ENCODE measurements around the gene SLC16A3.

SLC16A3 gene

DNA sequence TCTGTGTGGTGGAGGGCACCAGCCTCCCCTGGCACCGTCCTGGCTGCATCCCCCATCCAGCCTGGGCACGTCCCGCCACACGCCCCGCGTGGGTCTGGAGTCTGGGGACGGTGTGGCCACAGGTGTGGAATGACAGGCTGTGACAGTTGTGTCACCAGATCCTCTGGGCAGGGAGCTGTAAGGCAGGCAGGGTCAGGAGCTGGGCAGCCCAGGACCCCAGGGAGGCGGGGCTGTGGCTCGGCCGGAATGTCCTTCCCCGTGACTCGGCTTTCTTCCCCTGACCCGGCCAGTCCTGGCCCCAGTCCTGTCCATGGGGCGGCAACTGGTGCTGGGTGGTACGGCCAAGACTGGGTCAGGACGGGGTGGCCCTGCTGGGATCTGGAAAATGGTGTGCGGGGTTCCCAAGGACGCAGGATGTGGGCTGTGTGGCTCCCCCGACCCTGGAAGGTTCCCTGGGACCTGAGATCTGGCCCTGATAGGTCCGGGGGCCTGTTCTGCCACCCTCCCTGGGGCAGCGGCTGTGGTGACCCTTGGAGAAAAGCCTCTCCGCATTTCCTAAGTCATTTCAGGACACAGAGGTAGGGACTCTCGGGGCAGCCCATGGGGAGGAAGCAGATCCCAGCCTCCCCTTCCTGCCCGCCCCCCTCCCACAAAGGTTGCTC, 3.3 kb upstream of the SLC16A3 start:
- H3K27ac Mint-ChIP-seq = no peak overlapping the region
- H3K4me3 Mint-ChIP-seq = no peak overlapping the region
- peaks cover 13% of the 10 kb centered on the region for H3K4me1 Mint-ChIP-seq (ENCODE audit: low read depth)
- H3K27me3 Mint-ChIP-seq = no peaks in the 10 kb centered on the region
- H3K36me3 Mint-ChIP-seq (ENCODE audit: low read depth) = no peaks in the 10 kb centered on the region
- no peak for DNase-seq
- no peaks in the 10 kb centered on the region for H3K9me3 Mint-ChIP-seq

GRCh38 chr17:82226146-82226808, 2.6 kb upstream of the SLC16A3 start:
- Mint-ChIP-seq H3K4me3 (no peak overlapping the region), H3K36me3 (ENCODE audit: low read depth) (no peaks in the 10 kb centered on the region), H3K27me3 (no peaks in the 10 kb centered on the region), H3K9me3 (no peaks in the 10 kb centered on the region), H3K4me1 (ENCODE audit: low read depth) (peaks cover 13% of the 10 kb centered on the region), H3K27ac (no peak overlapping the region)
- no peak for DNase-seq

GRCh38 chr17:82226809-82227628, 1.8 kb upstream of the SLC16A3 start:
- Mint-ChIP-seq H3K9me3 (no peaks in the 10 kb centered on the region), H3K4me1 (ENCODE audit: low read depth) (peaks cover 13% of the 10 kb centered on the region), H3K27me3 (no peaks in the 10 kb centered on the region), H3K36me3 (ENCODE audit: low read depth) (no peaks in the 10 kb centered on the region), H3K4me3 (no peak overlapping the region), H3K27ac (no peak overlapping the region)
- no peak for DNase-seq

DNA sequence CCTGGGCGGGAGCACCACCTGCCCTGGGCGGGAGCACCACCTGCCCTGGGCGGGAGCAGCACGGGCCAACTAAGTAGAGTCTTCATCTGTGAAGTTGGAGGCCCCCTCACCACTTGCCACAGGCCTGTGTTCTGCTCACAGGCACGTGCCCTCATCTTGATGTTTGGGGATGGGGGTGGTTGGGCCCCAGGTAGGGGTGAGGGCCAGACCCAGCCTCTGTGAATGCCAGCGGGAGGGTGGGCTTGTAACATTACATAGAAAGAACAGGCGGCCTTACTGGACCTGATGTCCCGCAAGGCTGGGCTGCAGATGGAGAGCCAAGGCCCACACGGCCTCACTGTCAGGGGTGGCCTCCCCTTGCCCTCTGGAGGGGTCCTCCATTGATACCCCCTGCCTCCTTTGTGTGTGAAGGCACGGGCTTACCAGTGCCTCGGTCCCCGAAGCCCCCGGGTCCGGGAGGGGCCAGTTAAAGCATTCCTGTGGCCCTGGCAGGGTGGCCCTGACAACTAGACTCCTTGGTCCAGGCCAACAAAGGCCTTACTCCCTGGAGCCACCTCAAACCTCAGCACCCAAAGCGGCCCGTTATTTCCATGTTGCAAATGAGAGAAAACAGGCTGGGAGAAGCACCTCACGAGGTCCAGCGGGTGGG, 1.1 kb upstream of the SLC16A3 start:
- no peak for DNase-seq
- Mint-ChIP-seq H3K36me3 (ENCODE audit: low read depth) (no peaks in the 10 kb centered on the region), H3K27ac (peak overlapping the region; percentile 80), H3K4me1 (ENCODE audit: low read depth) (peaks cover 13% of the 10 kb centered on the region), H3K27me3 (no peaks in the 10 kb centered on the region), H3K4me3 (peak overlapping the region; percentile 79), H3K9me3 (no peaks in the 10 kb centered on the region)

- Mint-ChIP-seq H3K9me3 (no peaks in the 10 kb centered on the region), H3K4me1 (ENCODE audit: low read depth) (peaks cover 13% of the 10 kb centered on the region), H3K4me3 (peak overlapping the region; percentile 79), H3K36me3 (ENCODE audit: low read depth) (no peaks in the 10 kb centered on the region), H3K27ac (peak overlapping the region; percentile 80), H3K27me3 (no peaks in the 10 kb centered on the region)
- peak; percentile 74 for DNase-seq
These were observed 482 bp upstream of the SLC16A3 start for GRCh38 chr17:82228278-82228841.

- peak overlapping the region; percentile 71 for H3K27ac Mint-ChIP-seq
- DNase-seq = no peak
- no peaks in the 10 kb centered on the region for H3K9me3 Mint-ChIP-seq
- no peaks in the 10 kb centered on the region for H3K27me3 Mint-ChIP-seq
- peaks cover 13% of the 10 kb centered on the region for H3K4me1 Mint-ChIP-seq (ENCODE audit: low read depth)
- no peaks in the 10 kb centered on the region for H3K36me3 Mint-ChIP-seq (ENCODE audit: low read depth)
- peak overlapping the region; percentile 76 for H3K4me3 Mint-ChIP-seq
These were observed 1.1 kb downstream of the SLC16A3 start for GRCh38 chr17:82229698-82230608.

GRCh38 chr17:82230609-82231311, 1.9 kb downstream of the SLC16A3 start:
- Mint-ChIP-seq H3K4me3 (peak overlapping the region; percentile 76), H3K27ac (no peak overlapping the region), H3K27me3 (no peaks in the 10 kb centered on the region), H3K36me3 (ENCODE audit: low read depth) (no peaks in the 10 kb centered on the region), H3K4me1 (ENCODE audit: low read depth) (peaks cover 14% of the 10 kb centered on the region), H3K9me3 (no peaks in the 10 kb centered on the region)
- peak; percentile 66 for DNase-seq

- no peak for DNase-seq
- H3K4me1 Mint-ChIP-seq (ENCODE audit: low read depth) = peaks cover 19% of the 10 kb centered on the region
- H3K36me3 Mint-ChIP-seq (ENCODE audit: low read depth) = no peaks in the 10 kb centered on the region
- H3K4me3 Mint-ChIP-seq = no peak overlapping the region
- no peak overlapping the region for H3K27ac Mint-ChIP-seq
- no peaks in the 10 kb centered on the region for H3K27me3 Mint-ChIP-seq
- H3K9me3 Mint-ChIP-seq = no peaks in the 10 kb centered on the region
These were observed 2.4 kb downstream of the SLC16A3 start for GRCh38 chr17:82231312-82231561.

GRCh38 chr17:82231562-82232321, 2.9 kb downstream of the SLC16A3 start:
- no peaks in the 10 kb centered on the region for H3K9me3 Mint-ChIP-seq
- peaks cover 23% of the 10 kb centered on the region for H3K4me1 Mint-ChIP-seq (ENCODE audit: low read depth)
- peak; percentile 59 for DNase-seq
- no peak overlapping the region for H3K4me3 Mint-ChIP-seq
- no peak overlapping the region for H3K27ac Mint-ChIP-seq
- no peaks in the 10 kb centered on the region for H3K36me3 Mint-ChIP-seq (ENCODE audit: low read depth)
- H3K27me3 Mint-ChIP-seq = no peaks in the 10 kb centered on the region

GRCh38 chr17:82232322-82232820, 3.5 kb downstream of the SLC16A3 start:
- H3K27ac Mint-ChIP-seq = no peak overlapping the region
- peaks cover under 1% of the 10 kb centered on the region for H3K36me3 Mint-ChIP-seq (ENCODE audit: low read depth)
- H3K4me3 Mint-ChIP-seq = no peak overlapping the region

DNA sequence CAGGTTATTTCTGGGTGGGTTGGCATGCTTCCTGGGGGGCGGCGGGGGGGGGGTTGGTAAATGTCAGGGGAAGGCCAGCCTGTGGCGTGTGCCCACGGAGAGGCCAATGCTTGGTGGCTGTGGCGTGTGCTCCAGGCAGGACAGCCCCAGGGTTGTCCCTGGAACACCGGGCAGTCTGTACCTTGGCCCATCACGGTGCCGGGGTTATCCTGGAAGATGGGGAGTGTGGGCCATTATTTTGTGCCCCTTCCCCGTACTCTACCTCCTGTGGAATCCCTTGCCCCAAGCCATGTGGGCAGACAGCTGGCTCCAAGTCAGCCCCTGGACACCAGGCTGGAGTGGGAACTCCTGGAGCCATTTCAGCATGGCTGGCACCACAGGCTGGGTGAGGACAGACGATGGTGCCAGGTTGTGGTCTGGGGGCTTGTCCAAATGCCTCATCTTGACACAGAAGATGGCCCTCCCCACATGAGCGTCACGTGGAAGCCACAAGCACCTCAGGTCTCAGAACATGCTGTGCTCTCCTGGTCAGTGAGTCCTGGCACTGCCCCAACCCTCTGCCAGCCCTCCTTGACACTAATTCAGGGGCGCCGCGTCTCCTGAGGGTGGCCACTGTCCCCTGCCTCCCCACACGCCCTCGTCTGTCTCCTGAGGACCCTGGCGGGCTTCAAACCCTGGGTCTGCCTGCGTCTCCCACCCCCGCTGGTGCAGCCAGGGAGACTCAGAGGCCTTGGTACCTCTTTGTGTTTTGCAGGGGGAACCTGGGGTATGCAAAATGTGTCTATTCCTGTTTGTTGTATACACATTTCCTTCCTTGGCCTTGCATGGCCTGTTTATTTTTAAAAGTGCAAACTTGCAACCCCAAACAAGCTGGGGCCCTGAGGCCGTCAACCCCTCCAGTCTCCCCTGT, 4.3 kb downstream of the SLC16A3 start:
- Mint-ChIP-seq H3K36me3 (ENCODE audit: low read depth) (peaks cover 5% of the 10 kb centered on the region), H3K27ac (no peak overlapping the region), H3K4me3 (no peak overlapping the region)

More at GRCh38 chr17:82232322-82232820, 3.5 kb downstream of the SLC16A3 start:
- Mint-ChIP-seq H3K4me1 (ENCODE audit: low read depth) (peaks cover 20% of the 10 kb centered on the region), H3K27me3 (no peaks in the 10 kb centered on the region), H3K9me3 (no peaks in the 10 kb centered on the region)
- DNase-seq = no peak

More for the DNA sequence above, 4.3 kb downstream of the SLC16A3 start:
- no peaks in the 10 kb centered on the region for H3K27me3 Mint-ChIP-seq
- no peak for DNase-seq
- peaks cover 22% of the 10 kb centered on the region for H3K4me1 Mint-ChIP-seq (ENCODE audit: low read depth)
- no peaks in the 10 kb centered on the region for H3K9me3 Mint-ChIP-seq
